Measurements from ENCODE around the gene TPT1.
"Not testable (repeated sequence)": the region's sequence is repeated elsewhere in the genome, so short reads cannot be mapped to it uniquely, and the experiment has no call there.

TPT1 gene

DNA sequence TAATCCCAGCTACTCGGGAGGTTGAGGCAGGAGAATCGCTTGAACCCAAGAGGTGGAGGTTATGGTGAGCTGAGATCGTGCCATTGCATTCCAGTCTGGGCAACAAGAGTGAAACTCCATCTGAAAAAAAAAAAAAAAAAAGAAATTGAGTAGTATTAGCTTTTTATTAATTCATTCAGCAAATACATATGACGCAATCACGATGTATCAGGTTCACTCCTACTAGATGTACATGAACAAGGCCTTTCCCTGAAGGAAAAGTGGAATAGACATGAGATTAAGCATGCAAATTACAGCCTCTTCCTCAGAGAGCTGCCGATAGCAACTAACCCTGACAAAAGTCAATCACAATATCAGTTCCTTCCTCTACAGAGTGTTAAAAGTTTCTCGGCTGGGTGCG is 9.2 kb upstream of the TPT1 start:
- no peaks in the 10 kb centered on the region for H4K20me1 ChIP-seq (ENCODE audit: control insufficient read depth, insufficient read depth, low read depth, low read length)
- H3K27me3 ChIP-seq (ENCODE audit: control insufficient read depth, low read length): no peaks in the 10 kb centered on the region
- H3K9me3 ChIP-seq (ENCODE audit: control insufficient read depth, insufficient read depth, low read length): no peaks in the 10 kb centered on the region
- no peak overlapping the region for H3K4me3 ChIP-seq (ENCODE audit: low read length)
- no peaks in the 10 kb centered on the region for H3F3A ChIP-seq (ENCODE audit: control insufficient read depth, insufficient read depth)
- no peaks in the 10 kb centered on the region for H3K36me3 ChIP-seq (ENCODE audit: control insufficient read depth, low read length)
- no peaks in the 10 kb centered on the region for H3K9me2 ChIP-seq (replicated peaks; ENCODE audit: control insufficient read depth, low read length)
- no peaks in the 10 kb centered on the region for H3K79me2 ChIP-seq (ENCODE audit: control insufficient read depth, low read length)
- peaks cover 4% of the 10 kb centered on the region; the same call in 1 of the 2 replicates for H3K4me1 ChIP-seq (ENCODE audit: control insufficient read depth, low read length)
- TF ChIP-seq, protein P1, sequence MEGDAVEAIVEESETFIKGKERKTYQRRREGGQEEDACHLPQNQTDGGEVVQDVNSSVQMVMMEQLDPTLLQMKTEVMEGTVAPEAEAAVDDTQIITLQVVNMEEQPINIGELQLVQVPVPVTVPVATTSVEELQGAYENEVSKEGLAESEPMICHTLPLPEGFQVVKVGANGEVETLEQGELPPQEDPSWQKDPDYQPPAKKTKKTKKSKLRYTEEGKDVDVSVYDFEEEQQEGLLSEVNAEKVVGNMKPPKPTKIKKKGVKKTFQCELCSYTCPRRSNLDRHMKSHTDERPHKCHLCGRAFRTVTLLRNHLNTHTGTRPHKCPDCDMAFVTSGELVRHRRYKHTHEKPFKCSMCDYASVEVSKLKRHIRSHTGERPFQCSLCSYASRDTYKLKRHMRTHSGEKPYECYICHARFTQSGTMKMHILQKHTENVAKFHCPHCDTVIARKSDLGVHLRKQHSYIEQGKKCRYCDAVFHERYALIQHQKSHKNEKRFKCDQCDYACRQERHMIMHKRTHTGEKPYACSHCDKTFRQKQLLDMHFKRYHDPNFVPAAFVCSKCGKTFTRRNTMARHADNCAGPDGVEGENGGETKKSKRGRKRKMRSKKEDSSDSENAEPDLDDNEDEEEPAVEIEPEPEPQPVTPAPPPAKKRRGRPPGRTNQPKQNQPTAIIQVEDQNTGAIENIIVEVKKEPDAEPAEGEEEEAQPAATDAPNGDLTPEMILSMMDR (IDR thresholded peaks at IDR 0.05; ENCODE audit: low read depth, low read length, poor library complexity, severe bottlenecking): no peak
- no peak for TF ChIP-seq EZH2phosphoT487 (IDR thresholded peaks at IDR 0.05; ENCODE audit: borderline replicate concordance, low read length)
- H3K27ac ChIP-seq (ENCODE audit: low read depth, low read length): no peak overlapping the region
- no peak overlapping the region for H3K4me2 ChIP-seq (ENCODE audit: low read length)

DNA sequence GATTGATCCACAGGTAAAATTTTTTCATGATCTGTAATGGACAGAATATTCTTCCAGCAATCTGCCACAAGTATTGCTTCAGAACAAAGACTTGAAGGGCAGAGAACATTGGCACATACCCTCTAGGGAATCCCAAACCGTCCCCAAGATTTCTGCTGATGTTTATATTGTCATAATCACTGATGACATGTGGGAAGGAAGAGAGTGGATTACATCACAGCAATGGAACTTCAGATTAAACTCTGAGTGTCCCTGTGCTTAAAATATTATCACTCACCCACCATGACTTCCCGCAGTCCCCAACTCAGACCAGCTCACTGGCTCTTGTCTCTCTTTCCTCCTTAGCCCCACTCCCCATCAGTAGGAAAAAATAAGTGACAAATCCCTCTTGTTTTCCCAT is 8.5 kb upstream of the TPT1 start:
- Histone ChIP-seq H3K36me3 (ENCODE audit: control insufficient read depth, low read length) (peaks cover 2% of the 10 kb centered on the region; the same call in 1 of the 2 replicates), H3K4me3 (ENCODE audit: low read length) (no peak overlapping the region), H3K4me2 (ENCODE audit: low read length) (no peak overlapping the region), H4K20me1 (ENCODE audit: control insufficient read depth, insufficient read depth, low read depth, low read length) (no peaks in the 10 kb centered on the region), H3K9me2 (replicated peaks; ENCODE audit: control insufficient read depth, low read length) (no peaks in the 10 kb centered on the region), H3K4me1 (ENCODE audit: control insufficient read depth, low read length) (peaks cover 4% of the 10 kb centered on the region; the same call in 1 of the 2 replicates), H3K9me3 (ENCODE audit: control insufficient read depth, insufficient read depth, low read length) (no peaks in the 10 kb centered on the region), H3K27ac (ENCODE audit: low read depth, low read length) (no peak overlapping the region), H3K27me3 (ENCODE audit: control insufficient read depth, low read length) (no peaks in the 10 kb centered on the region), H3F3A (ENCODE audit: control insufficient read depth, insufficient read depth) (no peaks in the 10 kb centered on the region), H3K79me2 (ENCODE audit: control insufficient read depth, low read length) (no peaks in the 10 kb centered on the region)
- TF ChIP-seq EZH2phosphoT487 (IDR thresholded peaks at IDR 0.05; ENCODE audit: borderline replicate concordance, low read length): no peak
- TF ChIP-seq, protein P1 (IDR thresholded peaks at IDR 0.05; ENCODE audit: low read depth, low read length, poor library complexity, severe bottlenecking): no peak

DNA sequence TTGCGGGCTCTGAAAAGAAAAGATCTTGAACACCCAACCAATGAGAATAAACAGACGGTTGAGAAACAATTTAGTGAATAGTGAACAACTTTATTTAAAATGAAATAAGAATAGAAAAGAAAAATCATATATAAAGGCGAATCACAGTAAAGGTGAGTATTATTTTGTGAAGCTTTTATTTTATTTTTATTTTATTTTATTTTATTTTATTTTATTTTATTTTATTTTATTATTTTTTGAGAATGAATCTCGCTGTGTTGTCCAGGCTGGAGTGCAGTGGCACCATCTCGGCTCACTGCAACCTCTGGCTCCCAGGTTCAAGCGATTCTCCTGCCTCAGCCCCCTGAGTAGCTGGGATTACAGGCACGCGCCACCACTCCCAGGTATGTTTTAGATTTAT is 3.1 kb upstream of the TPT1 start:
- not testable (repeated sequence) for H3K9me2 ChIP-seq (replicated peaks; ENCODE audit: control insufficient read depth, low read length); H3K27ac ChIP-seq (ENCODE audit: low read depth, low read length); H3K9me3 ChIP-seq (ENCODE audit: control insufficient read depth, insufficient read depth, low read length); H3K4me3 ChIP-seq (ENCODE audit: low read length); H3K4me2 ChIP-seq (ENCODE audit: low read length); H3K27me3 ChIP-seq (ENCODE audit: control insufficient read depth, low read length)
- Histone ChIP-seq H3K36me3 (ENCODE audit: control insufficient read depth, low read length) (peaks cover 21% of the 10 kb centered on the region), H3K79me2 (ENCODE audit: control insufficient read depth, low read length) (peaks cover 32% of the 10 kb centered on the region), H3F3A (ENCODE audit: control insufficient read depth, insufficient read depth) (peaks cover 13% of the 10 kb centered on the region), H3K4me1 (ENCODE audit: control insufficient read depth, low read length) (peaks cover 17% of the 10 kb centered on the region), H4K20me1 (ENCODE audit: control insufficient read depth, insufficient read depth, low read depth, low read length) (peaks cover 12% of the 10 kb centered on the region)

DNA sequence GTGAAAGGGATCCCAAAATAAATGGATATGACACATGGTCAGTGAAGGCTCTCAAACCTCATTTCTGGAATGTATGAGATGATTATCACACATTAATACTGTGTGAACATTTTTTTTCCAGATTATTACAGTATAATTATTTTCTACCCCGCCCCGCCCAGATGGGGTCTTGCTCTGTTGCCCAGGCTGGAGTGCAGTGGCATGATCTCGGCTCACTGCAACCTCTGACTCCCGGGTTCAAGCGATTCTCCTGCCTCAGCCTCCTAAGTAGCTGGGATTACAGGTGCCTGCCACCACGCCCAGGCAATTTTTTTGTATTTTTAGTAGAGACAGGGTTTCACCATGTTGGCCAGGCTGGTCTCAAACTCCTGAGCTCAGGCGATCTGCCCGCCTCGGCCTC is 2.1 kb upstream of the TPT1 start:
- not testable (repeated sequence) for H3K27ac ChIP-seq (ENCODE audit: low read depth, low read length); H3K27me3 ChIP-seq (ENCODE audit: control insufficient read depth, low read length); H3K4me2 ChIP-seq (ENCODE audit: low read length); H3K9me3 ChIP-seq (ENCODE audit: control insufficient read depth, insufficient read depth, low read length); H3K4me3 ChIP-seq (ENCODE audit: low read length); H3K9me2 ChIP-seq (replicated peaks; ENCODE audit: control insufficient read depth, low read length)
- Histone ChIP-seq H3K4me1 (ENCODE audit: control insufficient read depth, low read length) (peaks cover 27% of the 10 kb centered on the region), H3F3A (ENCODE audit: control insufficient read depth, insufficient read depth) (peaks cover 22% of the 10 kb centered on the region), H3K36me3 (ENCODE audit: control insufficient read depth, low read length) (peaks cover 30% of the 10 kb centered on the region), H4K20me1 (ENCODE audit: control insufficient read depth, insufficient read depth, low read depth, low read length) (peaks cover 22% of the 10 kb centered on the region), H3K79me2 (ENCODE audit: control insufficient read depth, low read length) (peaks cover 41% of the 10 kb centered on the region)

DNA sequence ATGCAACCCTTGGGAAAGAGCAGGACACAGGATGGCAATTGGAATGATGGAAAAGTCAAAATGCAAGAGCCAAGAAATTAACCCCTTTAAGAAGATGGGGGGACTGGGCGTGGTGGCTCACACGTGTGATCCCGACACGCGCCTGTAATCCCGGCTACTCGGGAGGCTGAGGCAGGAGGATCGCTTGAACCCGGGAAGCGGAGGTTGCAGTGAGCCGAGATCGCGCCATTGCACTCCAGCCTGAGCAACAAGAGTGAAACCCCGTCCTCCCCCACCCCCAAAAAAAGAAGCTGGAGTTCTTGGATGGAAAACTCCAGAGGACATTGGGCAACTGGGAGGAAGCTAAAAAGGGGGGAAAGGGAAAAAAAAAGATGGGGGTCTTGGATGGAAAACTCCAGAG is 1.7 kb upstream of the TPT1 start:
- peak overlapping the region; percentile 67; the same call in 1 of the 2 replicates for H3K4me2 ChIP-seq (ENCODE audit: low read length)
- not testable (repeated sequence) for H3K4me3 ChIP-seq (ENCODE audit: low read length)

More for the DNA sequence above, 1.7 kb upstream of the TPT1 start:
- H4K20me1 ChIP-seq (ENCODE audit: control insufficient read depth, insufficient read depth, low read depth, low read length): peaks cover 26% of the 10 kb centered on the region
- H3K36me3 ChIP-seq (ENCODE audit: control insufficient read depth, low read length): peaks cover 35% of the 10 kb centered on the region
- peaks cover 31% of the 10 kb centered on the region for H3K4me1 ChIP-seq (ENCODE audit: control insufficient read depth, low read length)
- not testable (repeated sequence) for H3K9me2 ChIP-seq (replicated peaks; ENCODE audit: control insufficient read depth, low read length); H3K27me3 ChIP-seq (ENCODE audit: control insufficient read depth, low read length); H3K9me3 ChIP-seq (ENCODE audit: control insufficient read depth, insufficient read depth, low read length); H3K27ac ChIP-seq (ENCODE audit: low read depth, low read length)
- peaks cover 46% of the 10 kb centered on the region for H3K79me2 ChIP-seq (ENCODE audit: control insufficient read depth, low read length)
- H3F3A ChIP-seq (ENCODE audit: control insufficient read depth, insufficient read depth): peaks cover 26% of the 10 kb centered on the region

All from DOHH2 (cell line).